GM10847 (cell line): ENCODE data around the gene SPTAN1.

Experiments used
- POLR2A ChIP-seq: IDR thresholded peaks from 2 replicates; pipeline ENCODE4 v1.6.1; 2011; ENCODE audit not compliant: insufficient read length; ENCODE audit errors: extremely low read depth

The SPTAN1 gene

GRCh38 chr9:128579194-128579593 is 26.8 kb downstream of the SPTAN1 start:
- no peak for TF ChIP-seq POLR2A

GRCh38 chr9:128580731-128581130 is 28.3 kb downstream of the SPTAN1 start:
- TF ChIP-seq POLR2A, result no peak

GRCh38 chr9:128587453-128587852 is 35.1 kb downstream of the SPTAN1 start:
- TF ChIP-seq POLR2A, result no peak

GRCh38 chr9:128588581-128589233 is 36.3 kb downstream of the SPTAN1 start:
- no peak for TF ChIP-seq POLR2A

- no peak for TF ChIP-seq POLR2A
Measured at GRCh38 chr9:128593039-128593438, 40.7 kb downstream of the SPTAN1 start.

- no peak for TF ChIP-seq POLR2A
Measured at GRCh38 chr9:128593856-128594255, 41.5 kb downstream of the SPTAN1 start.

- TF ChIP-seq POLR2A, result no peak
Measured at GRCh38 chr9:128595471-128595870, 43.1 kb downstream of the SPTAN1 start.

GRCh38 chr9:128600099-128600498 is 47.7 kb downstream of the SPTAN1 start:
- TF ChIP-seq POLR2A, result no peak

GRCh38 chr9:128603697-128604096 is 51.3 kb downstream of the SPTAN1 start:
- no peak for TF ChIP-seq POLR2A

- no peak for TF ChIP-seq POLR2A
Measured at GRCh38 chr9:128607642-128608350, 55.4 kb downstream of the SPTAN1 start.

GRCh38 chr9:128610897-128611296 is 58.5 kb downstream of the SPTAN1 start:
- TF ChIP-seq POLR2A, result no peak

GRCh38 chr9:128611600-128612394 is 59.4 kb downstream of the SPTAN1 start:
- TF ChIP-seq POLR2A, result no peak

- no peak for TF ChIP-seq POLR2A
Measured at GRCh38 chr9:128614728-128615127, 62.3 kb downstream of the SPTAN1 start.

- TF ChIP-seq POLR2A, result no peak
Measured at GRCh38 chr9:128615571-128615970, 63.2 kb downstream of the SPTAN1 start.

- TF ChIP-seq POLR2A, result no peak
Measured at GRCh38 chr9:128617943-128618342, 65.6 kb downstream of the SPTAN1 start.

- no peak for TF ChIP-seq POLR2A
Measured at GRCh38 chr9:128619127-128619526, 66.7 kb downstream of the SPTAN1 start.
